ENCODE measurements around the gene ISG20.
A peak's percentile ranks its signal among the peaks of the same experiment; 100 is the strongest.

Gene ISG20

DNA sequence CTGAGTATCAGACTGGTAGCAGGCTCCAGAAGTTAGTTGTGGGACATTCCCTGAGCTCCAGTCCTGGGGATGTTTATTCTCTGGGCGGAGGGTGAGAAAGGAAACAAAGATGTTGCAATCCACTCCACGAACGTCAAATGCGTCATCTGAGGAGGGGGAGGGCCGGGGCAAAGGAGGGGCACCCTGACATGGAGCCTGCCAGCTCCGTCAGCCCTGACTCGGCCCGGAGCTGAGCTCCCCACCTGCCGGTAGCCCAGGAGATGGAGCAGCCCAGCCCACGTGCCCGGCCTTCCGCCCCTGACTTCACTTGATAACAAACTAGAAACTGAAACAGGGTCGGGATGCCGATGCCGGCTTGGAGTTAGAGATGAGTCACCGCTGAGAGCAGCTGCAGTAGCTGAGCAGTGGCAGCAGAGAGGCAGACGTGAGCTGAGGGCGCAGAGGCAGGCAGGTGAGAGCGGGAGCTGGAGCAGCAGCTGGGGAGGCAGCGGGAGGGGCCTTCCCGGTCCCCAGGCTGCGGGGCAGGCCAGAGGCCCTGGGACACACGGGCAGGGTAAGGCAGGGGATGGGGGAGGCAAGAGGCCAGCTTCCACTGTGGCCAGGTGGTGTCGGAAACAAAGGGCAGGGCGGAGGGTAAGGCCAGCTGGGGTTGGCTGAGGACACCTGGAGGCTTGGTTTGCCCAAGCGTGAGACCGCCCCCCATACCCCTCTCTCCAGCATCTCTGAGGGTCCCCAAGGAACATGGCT lies at the start of gene ISG20:
TSS of gene ISG20 (plus strand) at position 391 of the 747 bp plus-strand sequence. CDS start at position 742, 351 bp downstream.
- Histone ChIP-seq H3K9me3 (no peaks in the 10 kb centered on the region), H3K9ac (peak within 1 kb of the TSS; percentile 75), H4K20me1 (0 out of 2 replicates have a peak, but pooled peaks cover 7% of the 10 kb centered on the region), H3K27ac (peak within 1 kb of the TSS; percentile 86), H3K4me2 (peak within 1 kb of the TSS; percentile 87), H3K4me3 (peak within 1 kb of the TSS; percentile 62), H3K4me1 (peaks cover 85% of the 10 kb centered on the region), H3K36me3 (peaks cover 15% of the 10 kb centered on the region; the same call in 1 of the 2 replicates), H3K27me3 (no peaks in the 10 kb centered on the region)
- peak; percentile 94 for TF ChIP-seq Cebpa-rat (IDR thresholded peaks at IDR 0.05)

- H3K27ac ChIP-seq, result no peak overlapping the region
- TF ChIP-seq Cebpa-rat (IDR thresholded peaks at IDR 0.05), result no peak
- no peak overlapping the region for H3K4me2 ChIP-seq
- H3K9me3 ChIP-seq, result no peaks in the 10 kb centered on the region
- H4K20me1 ChIP-seq, result no peaks in the 10 kb centered on the region
- no peaks in the 10 kb centered on the region for H3K36me3 ChIP-seq
- no peaks in the 10 kb centered on the region for H3K4me1 ChIP-seq
- H3K27me3 ChIP-seq, result no peaks in the 10 kb centered on the region
- no peak overlapping the region for H3K4me3 ChIP-seq
- no peak overlapping the region for H3K9ac ChIP-seq
These were observed 48.1 kb upstream of the ISG20 start for GRCh38 chr15:88590759-88591158.

DNA sequence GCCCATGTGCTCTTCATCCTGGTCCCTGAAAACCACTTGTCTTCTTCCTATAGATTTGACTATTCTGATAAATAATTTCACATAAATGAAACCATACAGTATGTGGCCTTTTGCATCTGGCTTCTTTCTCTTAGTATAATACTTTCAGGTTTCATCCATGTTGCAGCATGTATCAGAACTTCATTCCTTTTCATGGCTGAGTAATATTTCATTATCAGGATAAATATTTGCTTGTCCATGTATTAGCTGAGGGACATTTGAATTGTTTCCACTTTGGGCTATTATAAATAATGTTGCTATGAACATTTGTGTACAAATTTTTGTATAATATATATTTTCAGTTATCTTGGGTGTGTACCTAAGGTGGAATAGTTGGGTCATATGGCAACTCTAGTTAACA lies 47.4 kb upstream of the ISG20 start:
- TF ChIP-seq Cebpa-rat (IDR thresholded peaks at IDR 0.05), result no peak
- Histone ChIP-seq H3K4me1 (no peaks in the 10 kb centered on the region), H3K4me2 (no peak overlapping the region), H3K27me3 (no peaks in the 10 kb centered on the region), H3K9me3 (no peaks in the 10 kb centered on the region), H3K4me3 (no peak overlapping the region), H3K36me3 (no peaks in the 10 kb centered on the region), H3K9ac (no peak overlapping the region), H4K20me1 (no peaks in the 10 kb centered on the region), H3K27ac (no peak overlapping the region)

- Histone ChIP-seq H3K36me3 (no peaks in the 10 kb centered on the region), H4K20me1 (no peaks in the 10 kb centered on the region), H3K9ac (no peak overlapping the region), H3K9me3 (peaks cover 18% of the 10 kb centered on the region), H3K27me3 (peaks cover 37% of the 10 kb centered on the region), H3K27ac (no peak overlapping the region), H3K4me2 (no peak overlapping the region), H3K4me1 (no peaks in the 10 kb centered on the region), H3K4me3 (no peak overlapping the region)
- no peak for TF ChIP-seq Cebpa-rat (IDR thresholded peaks at IDR 0.05)
These were observed 34.9 kb upstream of the ISG20 start for GRCh38 chr15:88603885-88604284.

GRCh38 chr15:88604381-88605188 lies 34.2 kb upstream of the ISG20 start:
- Histone ChIP-seq H3K4me2 (no peak overlapping the region), H3K9ac (no peak overlapping the region), H3K4me3 (no peak overlapping the region)

DNA sequence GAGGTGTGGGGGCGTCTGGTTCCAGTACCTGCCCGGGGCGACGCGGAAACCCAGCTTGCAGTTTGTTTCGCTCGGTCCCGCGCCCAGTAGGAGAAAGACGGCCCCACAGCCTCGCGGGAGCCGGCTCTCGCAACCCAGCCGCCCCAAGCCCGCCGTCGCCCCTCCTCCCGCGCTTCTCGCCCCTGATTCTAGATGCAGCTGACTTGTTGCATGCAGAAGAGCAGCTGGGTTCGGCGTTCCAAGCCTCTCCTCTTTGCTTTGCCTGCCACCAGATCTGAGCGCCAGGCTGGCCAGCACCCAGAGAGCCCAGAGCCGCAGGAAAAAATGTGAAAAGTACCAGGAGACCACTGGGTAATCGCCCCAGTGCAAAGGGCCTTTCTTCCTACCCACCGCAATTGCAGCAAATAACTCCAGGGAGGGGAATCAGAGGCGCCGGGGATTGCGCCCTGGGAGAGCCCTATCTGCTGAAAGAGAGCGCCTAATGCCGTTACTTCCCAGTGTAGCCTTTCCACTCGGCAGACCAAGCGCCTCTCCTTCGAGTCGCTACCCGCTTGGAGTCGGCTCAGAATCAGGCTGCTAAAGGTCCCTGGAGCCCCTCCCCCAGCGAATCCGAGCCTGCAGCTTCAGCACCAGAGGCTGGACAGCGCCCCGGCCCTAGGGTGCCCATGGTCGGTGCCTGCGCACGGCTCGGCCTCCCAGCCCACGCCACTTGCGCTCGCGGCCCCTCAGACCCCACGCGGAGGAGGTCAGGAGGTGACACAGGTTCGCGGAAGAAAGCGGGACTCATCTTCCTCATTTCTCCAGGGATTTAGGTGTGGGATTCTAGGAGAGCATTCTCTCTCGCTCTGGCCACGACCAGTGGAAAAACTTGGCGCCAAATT lies 33.4 kb upstream of the ISG20 start:
- Histone ChIP-seq H3K4me3 (no peak overlapping the region), H3K9ac (no peak overlapping the region), H3K4me1 (peaks cover 9% of the 10 kb centered on the region), H4K20me1 (no peaks in the 10 kb centered on the region), H3K36me3 (no peaks in the 10 kb centered on the region), H3K27me3 (peaks cover 37% of the 10 kb centered on the region), H3K27ac (no peak overlapping the region), H3K9me3 (peaks cover 18% of the 10 kb centered on the region), H3K4me2 (no peak overlapping the region)
- no peak for TF ChIP-seq Cebpa-rat (IDR thresholded peaks at IDR 0.05)

More at GRCh38 chr15:88604381-88605188, 34.2 kb upstream of the ISG20 start:
- TF ChIP-seq Cebpa-rat (IDR thresholded peaks at IDR 0.05), result no peak
- Histone ChIP-seq H3K36me3 (no peaks in the 10 kb centered on the region), H3K4me1 (0 out of 2 replicates have a peak, but pooled peaks cover under 1% of the 10 kb centered on the region), H3K27ac (no peak overlapping the region), H4K20me1 (no peaks in the 10 kb centered on the region), H3K27me3 (peaks cover 37% of the 10 kb centered on the region), H3K9me3 (peaks cover 18% of the 10 kb centered on the region)

GRCh38 chr15:88606070-88606794 lies 32.6 kb upstream of the ISG20 start:
- no peak overlapping the region for H3K9ac ChIP-seq

GRCh38 chr15:88607951-88608350 lies 30.9 kb upstream of the ISG20 start:
- Histone ChIP-seq H3K9me3 (peaks cover 18% of the 10 kb centered on the region), H3K9ac (no peak overlapping the region), H3K27ac (no peak overlapping the region), H4K20me1 (no peaks in the 10 kb centered on the region), H3K27me3 (peaks cover 37% of the 10 kb centered on the region), H3K4me3 (no peak overlapping the region), H3K4me2 (no peak overlapping the region), H3K36me3 (no peaks in the 10 kb centered on the region), H3K4me1 (peaks cover 21% of the 10 kb centered on the region)
- no peak for TF ChIP-seq Cebpa-rat (IDR thresholded peaks at IDR 0.05)

More at GRCh38 chr15:88606070-88606794, 32.6 kb upstream of the ISG20 start:
- Histone ChIP-seq H3K36me3 (no peaks in the 10 kb centered on the region), H3K27ac (no peak overlapping the region), H3K4me3 (no peak overlapping the region), H3K4me2 (no peak overlapping the region), H3K27me3 (peaks cover 37% of the 10 kb centered on the region), H4K20me1 (no peaks in the 10 kb centered on the region), H3K4me1 (peaks cover 17% of the 10 kb centered on the region), H3K9me3 (peaks cover 18% of the 10 kb centered on the region)
- TF ChIP-seq Cebpa-rat (IDR thresholded peaks at IDR 0.05), result no peak
